Measurements from ENCODE around the gene TWF2.

GRCh38 chr3:52234516-52235447 lies 4.2 kb downstream of the TWF2 start:
- TF ChIP-seq BHLHE40 (IDR thresholded peaks at IDR 0.05; ENCODE audit: low read depth, low read length) = no peak
- TF ChIP-seq CTCF (conservative IDR thresholded peaks at IDR 0.05; ENCODE audit: low read depth, low read length) = no peak
- no peak for TF ChIP-seq POLR2A (IDR thresholded peaks at IDR 0.05; ENCODE audit: low read depth, low read length)
- no peak for TF ChIP-seq RCOR1 (IDR thresholded peaks at IDR 0.05; ENCODE audit: insufficient replicate concordance, low read length)
- TF ChIP-seq FOS (IDR thresholded peaks at IDR 0.05; ENCODE audit: low read depth, low read length) = no peak
- TF ChIP-seq SMC3 (IDR thresholded peaks at IDR 0.05; ENCODE audit: low read depth, low read length) = no peak
- TF ChIP-seq USF2 (IDR thresholded peaks at IDR 0.05; ENCODE audit: low read depth, low read length) = no peak
- no peak for TF ChIP-seq RAD21 (IDR thresholded peaks at IDR 0.05; ENCODE audit: low read length)
- TF ChIP-seq MXI1 (IDR thresholded peaks at IDR 0.05; ENCODE audit: borderline replicate concordance, low read depth, low read length) = no peak
- no peak for TF ChIP-seq CHD1 (IDR thresholded peaks at IDR 0.05; ENCODE audit: low read depth, low read length)
- no peak for TF ChIP-seq MAFK (IDR thresholded peaks at IDR 0.05; ENCODE audit: low read depth, low read length)
- no peak for TF ChIP-seq CEBPB (IDR thresholded peaks at IDR 0.05; ENCODE audit: low read depth, low read length)
- TF ChIP-seq NFE2L2 (IDR thresholded peaks at IDR 0.05; ENCODE audit: low read depth, low read length) = no peak
- no peak for TF ChIP-seq RFX5 (IDR thresholded peaks at IDR 0.05; ENCODE audit: low read depth, low read length)
